B cell (primary cell): ENCODE data around the gene MAP3K5. TPM values are rescaled to one million over a fixed set of nuclear protein-coding genes. Genes with fewer than 3 reads are reported as not detected.

Experiments
- ATAC-seq: fragments of 200-7000 bp; cut with Tn5 transposase; one replicate; pipeline ENCODE4 v1.10.0; 2021; ENCODE audit warnings: low read depth, mild to moderate bottlenecking, moderate number of reproducible peaks, moderate library complexity
- CTCF ChIA-PET: fragments of 350-600 bp; sonication (Branson Sonifier 250); formaldehyde crosslinking; loops from one replicate; lab custom pipeline; 2021; ENCODE audit warnings: antibody characterized with exemption, inconsistent platforms; lab: Charles Lee
- POLR2A ChIA-PET: fragments of 350-600 bp; sonication (Branson Sonifier 250); formaldehyde crosslinking; loops from one replicate; lab custom pipeline; 2021; ENCODE audit warnings: antibody characterized with exemption; lab: Charles Lee
- DNase-seq: peaks from one replicate; pipeline ENCODE4 v3.0.0; 2013
- H2AFZ ChIP-seq: 2 replicates; pipeline ENCODE4 v1.6.1; 2012; ENCODE audit warnings: mild to moderate bottlenecking, low read depth, low read length; ENCODE audit not compliant: insufficient read depth, poor library complexity, severe bottlenecking
- H3K27ac ChIP-seq, 2 donors: 1 replicate in 1 of 2; 2 replicates in 1 of 2; pipeline ENCODE4 v1.5.1; 2012 to 2013; ENCODE audit warnings: low read length in 2 of 2, mild to moderate bottlenecking in 2 of 2, moderate library complexity in 1 of 2
- H3K27me3 ChIP-seq, 4 experiments: fragments of 200-600 bp in 1 of 4; sonication (generic) in 1 of 4; replicated peaks in 1 of 4; 1 replicate in 2 of 4; 2 replicates in 2 of 4; pipeline versions ENCODE4 v1.6.1 to v1.7.0; 2013 to 2016; ENCODE audit warnings: low read length in 3 of 4, mild to moderate bottlenecking in 2 of 4, mixed read lengths in 1 of 4, moderate library complexity in 1 of 4; ENCODE audit not compliant: insufficient read depth in 4 of 4, control insufficient read depth in 3 of 4; ENCODE audit errors: control extremely low read depth in 1 of 4
- H3K36me3 ChIP-seq, 2 experiments: replicated peaks in 1 of 2; 1 replicate in 1 of 2; 2 replicates in 1 of 2; pipeline versions ENCODE4 v1.6.1 to v1.7.1; 2013; ENCODE audit warnings: low read length in 1 of 2; ENCODE audit not compliant: insufficient read depth in 2 of 2, control insufficient read depth in 1 of 2; ENCODE audit errors: control extremely low read depth in 1 of 2, extremely low read depth in 1 of 2
- H3K4me1 ChIP-seq, 2 donors: fragments of 200-600 bp in 1 of 2; sonication (generic) in 1 of 2; 1 replicate in 1 of 2; 2 replicates in 1 of 2; pipeline versions ENCODE4 v1.5.1 to v1.6.1; 2013 to 2017; ENCODE audit warnings: low read length in 2 of 2; ENCODE audit not compliant: control insufficient read depth in 2 of 2, insufficient read depth in 2 of 2
- H3K4me2 ChIP-seq: replicated peaks from 2 replicates; pipeline ENCODE3; 2012; ENCODE audit warnings: mild to moderate bottlenecking, low read depth, low read length; ENCODE audit not compliant: poor library complexity, severe bottlenecking
- H3K4me3 ChIP-seq, 5 experiments: fragments of 200-600 bp in 1 of 5; sonication (generic) in 1 of 5; 1 replicate in 3 of 5; 2 replicates in 2 of 5; pipeline versions ENCODE4 v1.5.1 to v1.7.0; 2011 to 2016; ENCODE audit warnings: low read length in 4 of 5, mild to moderate bottlenecking in 4 of 5, low read depth in 2 of 5, control low read depth in 1 of 5, moderate library complexity in 1 of 5; ENCODE audit not compliant: insufficient read depth in 1 of 5; ENCODE audit errors: control extremely low read depth in 1 of 5, extremely low read depth in 1 of 5
- H3K79me2 ChIP-seq: fragments of 200-600 bp; sonication (generic); one replicate; pipeline ENCODE4 v1.6.0; 2016; ENCODE audit warnings: low read length; ENCODE audit not compliant: control insufficient read depth, insufficient read depth
- H3K9ac ChIP-seq: fragments of 200-600 bp; sonication (generic); 2 replicates; pipeline ENCODE4 v1.6.1; 2017; ENCODE audit warnings: mild to moderate bottlenecking, low read length, moderate library complexity
- H3K9me3 ChIP-seq, 3 donors: one replicate each; pipeline versions ENCODE4 v1.6.1 to v1.7.1; 2013; ENCODE audit warnings: low read length in 2 of 3; ENCODE audit not compliant: control insufficient read depth in 2 of 3, insufficient read depth in 1 of 3; ENCODE audit errors: control extremely low read depth in 1 of 3
- H4K20me1 ChIP-seq: 2 replicates; pipeline ENCODE4 v1.6.0; 2012; ENCODE audit warnings: mild to moderate bottlenecking, low read length; ENCODE audit not compliant: insufficient read depth, control insufficient read depth, poor library complexity, severe bottlenecking
- H3K27ac Mint-ChIP-seq: one replicate; pipeline ENCODE4 v1.8.0; 2021; ENCODE audit warnings: mixed read lengths
- H3K27me3 Mint-ChIP-seq: one replicate; pipeline ENCODE4 v1.8.0; 2021; ENCODE audit warnings: mixed read lengths
- H3K4me1 Mint-ChIP-seq: one replicate; pipeline ENCODE4 v1.8.0; 2021; ENCODE audit warnings: mixed read lengths
- H3K4me3 Mint-ChIP-seq: one replicate; pipeline ENCODE4 v1.8.0; 2021; ENCODE audit warnings: mixed read lengths
- H3K9me3 Mint-ChIP-seq: one replicate; pipeline ENCODE4 v1.8.0; 2022; ENCODE audit warnings: mixed read lengths; ENCODE audit not compliant: insufficient read depth
- EZH2 ChIP-seq: IDR thresholded peaks from 2 replicates; pipeline ENCODE4 v1.6.1; 2012; ENCODE audit warnings: borderline replicate concordance, low read depth, mild to moderate bottlenecking, moderate library complexity, low read length; ENCODE audit not compliant: insufficient read depth, poor library complexity, severe bottlenecking
- WGBS: methylation state at CpG from one replicate; pipeline ENCODE4 v1.1.5; 2013; ENCODE audit warnings: missing lambda C conversion rate; ENCODE audit not compliant: insufficient coverage; 5-methylcytosine and 5-hydroxymethylcytosine counted together
- intact Hi-C: fragments of 100-400 bp; cut with micrococcal nuclease; formaldehyde crosslinking; loops from one replicate; pipeline ENCODE4 v1.10.0; 2022
- polyA plus RNA-seq: library from polyadenylated mRNA; depleted of rRNA; stranded (reverse); fragments of >200 nt; gene quantifications from 2 replicates; pipeline ENCODE4 v1.2.3, GENCODE V29; 2012
- total RNA-seq, 2 donors: library from RNA; stranded (reverse); fragments of 120-200 nt in 1 of 2; gene quantifications; 1 replicate in 1 of 2; 2 replicates in 1 of 2; pipeline versions ENCODE4 v1.2.3 to v1.2.4, GENCODE V29; 2013 to 2022
- TF ChIP-seq, protein P1 (sequence below): fragments of 200-600 bp; IDR thresholded peaks from one replicate; pipeline ENCODE4 v1.8.0; 2022; ENCODE audit warnings: antibody characterized with exemption, mild to moderate bottlenecking

Gene MAP3K5
- total and polyA plus RNA-seq, 2 donors (not counting 1 experiment from before 2014, with no cell fraction given): 5.7 to 34.1 TPM

DNA sequence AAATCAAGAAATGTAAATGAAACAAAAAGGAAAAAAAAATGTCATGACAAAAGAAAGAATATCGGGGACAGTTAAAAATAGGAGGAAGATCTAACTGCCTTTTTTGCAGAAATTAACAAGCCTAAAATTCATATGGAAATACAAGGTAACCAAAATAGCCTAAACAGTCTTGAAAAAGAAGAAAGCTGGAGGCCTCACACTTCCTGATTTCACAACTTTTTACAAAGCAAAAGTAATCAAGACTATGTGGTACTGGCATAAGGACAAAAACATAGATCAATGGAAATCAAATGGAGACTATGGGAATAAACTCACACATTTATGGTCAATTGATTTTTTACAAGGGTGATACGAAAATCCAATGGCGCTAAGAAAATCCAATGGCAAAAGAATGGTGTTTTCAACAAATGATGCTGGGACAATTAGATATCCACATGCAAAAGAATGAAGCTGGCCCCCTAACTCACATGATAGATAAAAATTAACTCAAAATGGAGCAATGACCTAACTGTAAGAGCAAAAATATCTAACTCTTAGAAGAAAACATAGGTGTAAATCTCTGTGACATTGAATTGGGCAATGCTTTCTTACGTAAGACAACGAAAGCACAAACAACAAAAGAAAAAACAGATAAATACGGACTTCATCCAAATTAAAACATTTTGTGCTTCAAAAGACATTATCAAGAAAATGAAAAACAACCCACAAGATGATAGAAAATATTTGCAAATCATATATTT is 24.5 kb downstream of the MAP3K5 start:
- Histone ChIP-seq H2AFZ (peak overlapping the region; percentile 47), H3K79me2 (peaks cover 63% of the 10 kb centered on the region), H3K36me3 (no peaks in the 10 kb centered on the region), H3K4me1 (peaks cover 69 to 81% of the 10 kb centered on the region in 2 donors), H3K4me2 (peak overlapping the region; percentile 60), H4K20me1 (no peaks in the 10 kb centered on the region), H3K9me3 (no peaks in the 10 kb centered on the region), H3K27ac (peak overlapping the region; percentile 43 to 86), H3K4me3 (peak overlapping the region in 2 of 5 experiments; percentile 2 to 11), H3K9ac (peak overlapping the region; percentile 8), H3K27me3 (no peaks in the 10 kb centered on the region)
- intact Hi-C loops: loop anchor here (1.0 kb wide), 1 partner anchor 17 kb away; no protein-coding TSS in a partner anchor
- no peaks in the 10 kb centered on the region for H3K27me3 Mint-ChIP-seq
- peak overlapping the region; percentile 82 for H3K27ac Mint-ChIP-seq
- no peak for ATAC-seq
- no peak for TF ChIP-seq EZH2
- TF ChIP-seq, protein P1, sequence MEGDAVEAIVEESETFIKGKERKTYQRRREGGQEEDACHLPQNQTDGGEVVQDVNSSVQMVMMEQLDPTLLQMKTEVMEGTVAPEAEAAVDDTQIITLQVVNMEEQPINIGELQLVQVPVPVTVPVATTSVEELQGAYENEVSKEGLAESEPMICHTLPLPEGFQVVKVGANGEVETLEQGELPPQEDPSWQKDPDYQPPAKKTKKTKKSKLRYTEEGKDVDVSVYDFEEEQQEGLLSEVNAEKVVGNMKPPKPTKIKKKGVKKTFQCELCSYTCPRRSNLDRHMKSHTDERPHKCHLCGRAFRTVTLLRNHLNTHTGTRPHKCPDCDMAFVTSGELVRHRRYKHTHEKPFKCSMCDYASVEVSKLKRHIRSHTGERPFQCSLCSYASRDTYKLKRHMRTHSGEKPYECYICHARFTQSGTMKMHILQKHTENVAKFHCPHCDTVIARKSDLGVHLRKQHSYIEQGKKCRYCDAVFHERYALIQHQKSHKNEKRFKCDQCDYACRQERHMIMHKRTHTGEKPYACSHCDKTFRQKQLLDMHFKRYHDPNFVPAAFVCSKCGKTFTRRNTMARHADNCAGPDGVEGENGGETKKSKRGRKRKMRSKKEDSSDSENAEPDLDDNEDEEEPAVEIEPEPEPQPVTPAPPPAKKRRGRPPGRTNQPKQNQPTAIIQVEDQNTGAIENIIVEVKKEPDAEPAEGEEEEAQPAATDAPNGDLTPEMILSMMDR: no peak
- peak overlapping the region; percentile 56 for H3K4me3 Mint-ChIP-seq
- H3K9me3 Mint-ChIP-seq: no peaks in the 10 kb centered on the region
- CTCF ChIA-PET: interaction anchor here (0.7 to 1.0 kb wide), 2 partner anchors 19 to 24 kb away, joined by 4 read pairs; partner anchors contain the start of gene MAP3K5
- no CpG with 5 or more reads among the region's 6 CpGs for WGBS
- DNase-seq: no peak
- POLR2A ChIA-PET: interaction anchor here (1.5 to 1.6 kb wide), 2 partner anchors 23 to 25 kb away, joined by 3 read pairs; partner anchors contain the start of gene MAP3K5
- peaks cover 77% of the 10 kb centered on the region for H3K4me1 Mint-ChIP-seq

DNA sequence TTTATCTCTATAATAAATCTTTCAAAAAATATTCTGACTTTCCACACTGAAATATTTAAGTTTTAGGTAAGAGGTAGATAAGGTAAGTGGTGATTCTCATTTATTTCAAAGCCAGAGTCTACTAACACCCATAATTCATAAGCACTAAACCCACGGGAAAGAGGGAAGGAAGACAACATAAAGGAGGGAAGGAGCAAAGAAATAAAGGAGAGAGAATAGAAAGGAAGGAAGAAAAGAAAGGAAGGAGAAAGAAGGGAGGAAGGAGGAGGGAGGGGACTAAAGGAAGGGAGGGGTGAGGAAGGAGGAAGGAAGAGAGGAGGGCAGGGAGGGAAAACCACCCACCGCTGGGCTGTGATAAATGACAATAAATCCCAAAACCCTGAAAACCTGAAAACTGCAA is 25.2 kb downstream of the MAP3K5 start:
- H3K4me3 ChIP-seq: peak overlapping the region in 1 of 5 experiments; percentile 2
- TF ChIP-seq EZH2: no peak
- TF ChIP-seq, protein P1: no peak

More for the DNA sequence above, 25.2 kb downstream of the MAP3K5 start:
- no CpG with 5 or more reads among the region's 2 CpGs for WGBS
- Histone ChIP-seq H4K20me1 (no peaks in the 10 kb centered on the region), H3K36me3 (no peaks in the 10 kb centered on the region), H3K4me2 (peak overlapping the region; percentile 60), H3K27ac (peak overlapping the region; percentile 43 to 86), H2AFZ (peak overlapping the region; percentile 47), H3K27me3 (no peaks in the 10 kb centered on the region), H3K9me3 (no peaks in the 10 kb centered on the region), H3K79me2 (peaks cover 63% of the 10 kb centered on the region), H3K4me1 (peaks cover 69 to 82% of the 10 kb centered on the region in 2 donors), H3K9ac (peak overlapping the region; percentile 8)
- no peaks in the 10 kb centered on the region for H3K27me3 Mint-ChIP-seq
- no peak for ATAC-seq
- DNase-seq: no peak
- no peaks in the 10 kb centered on the region for H3K9me3 Mint-ChIP-seq
- peak overlapping the region; percentile 69 for H3K4me3 Mint-ChIP-seq
- POLR2A ChIA-PET: interaction anchor here (1.5 kb wide), 1 partner anchor 23 kb away, joined by 3 read pairs; no protein-coding TSS in a partner anchor
- H3K27ac Mint-ChIP-seq: peak overlapping the region; percentile 82
- H3K4me1 Mint-ChIP-seq: peaks cover 77% of the 10 kb centered on the region
- intact Hi-C loops: loop anchor here (1.0 kb wide), 1 partner anchor 17 kb away; no protein-coding TSS in a partner anchor
- CTCF ChIA-PET: interaction anchor here (0.7 to 1.0 kb wide), 2 partner anchors 19 to 25 kb away, joined by 4 read pairs; partner anchors contain the start of gene MAP3K5
